SK-N-SH (cell line): ENCODE results near the gene KLHL25. TPM values are rescaled to one million over a fixed set of nuclear protein-coding genes. Genes with fewer than 3 reads are reported as not detected.

ENCODE experiments used
- CTCF ChIA-PET: fragments of 300-600, 350-600 bp; formaldehyde crosslinking; extraction: SDS; loops from one replicate; lab custom pipeline; 2021; lab: Yijun Ruan, JAX
- POLR2A ChIA-PET: fragments of 350-600 bp; sonication (Branson Sonifier 250); formaldehyde crosslinking; extraction: SDS; loops from one replicate; lab custom pipeline; 2020; ENCODE audit warnings: antibody characterized with exemption, inconsistent platforms; lab: Yijun Ruan, JAX
- DNase-seq: peaks from one replicate; pipeline ENCODE4 v3.0.0; 2012
- H2AFZ ChIP-seq: fragments of 200-600 bp; sonication (generic); 2 replicates; pipeline ENCODE4 v1.8.1; 2016; ENCODE audit warnings: antibody characterized with exemption, mild to moderate bottlenecking, low read depth
- H3F3A ChIP-seq: fragments of 200-600 bp; sonication (generic); replicated peaks from 2 replicates; pipeline ENCODE3; 2016; ENCODE audit warnings: antibody characterized with exemption, mild to moderate bottlenecking; ENCODE audit not compliant: insufficient read depth
- H3K27ac ChIP-seq, 2 experiments: fragments of 200-500 bp in 1 of 2; fragments of 200-600 bp in 1 of 2; sonication (Bioruptor generic) in 1 of 2; sonication (generic), shearing (Covaris generic) in 1 of 2; 2 replicates each; pipeline versions ENCODE4 v1.5.1 to v1.6.1; 2014 to 2016; ENCODE audit warnings: low read depth in 2 of 2, inconsistent platforms in 1 of 2, low read length in 1 of 2, mild to moderate bottlenecking in 1 of 2, mixed read lengths in 1 of 2
- H3K27me3 ChIP-seq: fragments of 200-600 bp; sonication (generic), shearing (Covaris generic); 2 replicates; pipeline ENCODE4 v1.6.1; 2016; ENCODE audit warnings: mixed run types; ENCODE audit not compliant: insufficient read depth
- H3K36me3 ChIP-seq, 2 experiments: fragments of 200-500 bp in 1 of 2; fragments of 200-600 bp in 1 of 2; sonication (Bioruptor generic) in 1 of 2; sonication (generic) in 1 of 2; replicated peaks in 1 of 2; 2 replicates each; pipeline versions ENCODE3 to v1.5.1; 2014 to 2016; ENCODE audit warnings: low read length in 1 of 2, mild to moderate bottlenecking in 1 of 2; ENCODE audit not compliant: insufficient read depth in 2 of 2, control insufficient read depth in 1 of 2
- H3K4me1 ChIP-seq, 2 experiments: fragments of 200-500 bp in 1 of 2; fragments of 200-600 bp in 1 of 2; sonication (Bioruptor generic) in 1 of 2; sonication (generic), shearing (Covaris generic) in 1 of 2; 2 replicates each; pipeline versions ENCODE4 v1.5.1 to v1.6.1; 2014 to 2016; ENCODE audit warnings: low read depth in 1 of 2, low read length in 1 of 2, mixed run types in 1 of 2; ENCODE audit not compliant: insufficient read depth in 2 of 2, control insufficient read depth in 1 of 2
- H3K4me2 ChIP-seq: fragments of 200-600 bp; sonication (generic), shearing (Covaris generic); 2 replicates; pipeline ENCODE4 v1.6.1; 2017; ENCODE audit warnings: mixed run types
- H3K4me3 ChIP-seq, 2 experiments: fragments of 200-500 bp in 1 of 2; fragments of 200-600 bp in 1 of 2; sonication (Bioruptor generic) in 1 of 2; sonication (generic), shearing (Covaris generic) in 1 of 2; 2 replicates each; pipeline versions ENCODE4 v1.5.1 to v1.8.1; 2014 to 2016; ENCODE audit warnings: low read depth in 2 of 2, inconsistent platforms in 1 of 2, low read length in 1 of 2, mild to moderate bottlenecking in 1 of 2, mixed read lengths in 1 of 2, moderate library complexity in 1 of 2
- H3K79me2 ChIP-seq: fragments of 200-600 bp; sonication (generic); 2 replicates; pipeline ENCODE4 v1.8.1; 2017; ENCODE audit warnings: mild to moderate bottlenecking; ENCODE audit not compliant: insufficient read depth
- H3K9ac ChIP-seq: fragments of 200-600 bp; sonication (generic); 2 replicates; pipeline ENCODE4 v1.6.1; 2017; ENCODE audit warnings: mixed run types
- H3K9me2 ChIP-seq: fragments of 200-600 bp; sonication (generic); 2 replicates; pipeline ENCODE4 v1.6.1; 2017; ENCODE audit warnings: mixed run types
- H3K9me3 ChIP-seq: fragments of 200-600 bp; sonication (generic); 2 replicates; pipeline ENCODE4 v1.6.1; 2017; ENCODE audit warnings: mixed run types, mild to moderate bottlenecking, moderate library complexity
- H4K20me1 ChIP-seq: fragments of 200-600 bp; sonication (generic); 2 replicates; pipeline ENCODE4 v1.6.1; 2017; ENCODE audit warnings: mild to moderate bottlenecking, mixed run types; ENCODE audit not compliant: insufficient read depth
- ELF1 ChIP-seq: IDR thresholded peaks from 2 replicates; pipeline ENCODE4 v1.4.0; 2012
- EP300 ChIP-seq, 2 experiments: IDR thresholded peaks; 2 replicates each; pipeline versions ENCODE4 v1.4.0 to v1.6.1; 2012; ENCODE audit warnings: borderline replicate concordance in 1 of 2, low read depth in 1 of 2, low read length in 1 of 2
- EZH2phosphoT487 ChIP-seq: fragments of 200-600 bp; sonication (generic); IDR thresholded peaks from 2 replicates; pipeline ENCODE4 v1.6.1; 2017; ENCODE audit warnings: low read depth, mixed run types, mild to moderate bottlenecking, antibody characterized with exemption, moderate library complexity, borderline replicate concordance
- FOXJ3 ChIP-seq: sonication (generic); formaldehyde crosslinking; IDR thresholded peaks from 2 replicates; pipeline ENCODE4 v1.5.1; 2020; ENCODE audit warnings: mild to moderate bottlenecking, missing genetic modification reagents
- GATA2 ChIP-seq: sonication (generic); formaldehyde crosslinking; IDR thresholded peaks from 2 replicates; pipeline ENCODE4 v1.5.0; 2020; ENCODE audit warnings: mild to moderate bottlenecking, missing genetic modification reagents
- MAX ChIP-seq: IDR thresholded peaks from 2 replicates; pipeline ENCODE4 v1.4.0; 2012; ENCODE audit warnings: low read depth
- MEF2A ChIP-seq: IDR thresholded peaks from 2 replicates; pipeline ENCODE4 v1.4.0; 2012; ENCODE audit warnings: low read depth, borderline replicate concordance
- RXRA ChIP-seq: IDR thresholded peaks from 2 replicates; pipeline ENCODE4 v1.4.0; 2012; ENCODE audit warnings: low read depth, mild to moderate bottlenecking, borderline replicate concordance
- SIN3A ChIP-seq: IDR thresholded peaks from 2 replicates; pipeline ENCODE4 v1.6.1; 2012; ENCODE audit warnings: low read depth, mild to moderate bottlenecking, low read length, moderate library complexity, borderline replicate concordance
- SMC3 ChIP-seq: IDR thresholded peaks from 2 replicates; pipeline ENCODE4 v1.6.1; 2012; ENCODE audit warnings: low read depth, low read length, improper control_type of control experiment
- TAF1 ChIP-seq: IDR thresholded peaks from 2 replicates; pipeline ENCODE4 v1.6.1; 2012; ENCODE audit warnings: low read depth, mild to moderate bottlenecking, low read length, moderate library complexity, borderline replicate concordance
- USF2 ChIP-seq: fragments of 150-350 bp; IDR thresholded peaks from 2 replicates; pipeline ENCODE4 v1.6.1; 2017; ENCODE audit warnings: antibody characterized with exemption, low read length, low read depth, borderline replicate concordance
- WGBS: methylation state at CpG from one replicate; pipeline ENCODE4 v1.1.6; 2017; ENCODE audit warnings: low lambda C conversion rate; 5-methylcytosine and 5-hydroxymethylcytosine counted together
- polyA plus RNA-seq, 3 experiments: library from polyadenylated mRNA; depleted of rRNA; stranded (reverse); fragments of >200 nt; gene quantifications; 2 replicates each; pipeline ENCODE4 v1.2.3, GENCODE V29; 2012

Gene KLHL25
- polyA plus RNA-seq, 1 of the 3 experiments (the other 2 are of a cell fraction), result 4.5 TPM

- no peak for TF ChIP-seq EZH2phosphoT487
- TF ChIP-seq TAF1, result no peak
- no peak for TF ChIP-seq MAX
- TF ChIP-seq RXRA, result no peak
- no peak for TF ChIP-seq SMC3
- peak; percentile 44 for TF ChIP-seq GATA2 (CRISPR knock-in tag)
- TF ChIP-seq EP300 (IDR thresholded peaks at IDR 0.05; ENCODE audit: borderline replicate concordance in 1 of 2, low read depth in 1 of 2, low read length in 1 of 2), result no peak
- no peak for TF ChIP-seq MEF2A
- TF ChIP-seq, all 33 proteins: peak for 1
- Histone ChIP-seq H2AFZ (no peak overlapping the region), H3K9ac (no peak overlapping the region), H3K27me3 (no peaks in the 10 kb centered on the region), H3K4me3 (no peak overlapping the region), H3K79me2 (no peaks in the 10 kb centered on the region), H3K9me2 (no peaks in the 10 kb centered on the region), H3K4me1 (peaks cover 5 to 46% of the 10 kb centered on the region in 2 experiments; a peak in 2 of 4 replicates), H3F3A (no peaks in the 10 kb centered on the region), H3K4me2 (no peak overlapping the region), H3K36me3 (peaks cover 0 to 4% of the 10 kb centered on the region in 2 experiments), H3K27ac (peak overlapping the region in 1 of 2 experiments; percentile 86; a peak in 2 of 4 replicates), H4K20me1 (0 out of 2 replicates have a peak, but pooled peaks cover 3% of the 10 kb centered on the region), H3K9me3 (no peaks in the 10 kb centered on the region)
- peak; percentile 81 for DNase-seq
- CTCF ChIA-PET, result interaction anchor here (0.7 to 1.7 kb wide), 11 partner anchors 11 to 76 kb away, joined by 3 to 11 read pairs (median 3); no protein-coding TSS in a partner anchor
- 88% methylated on average over 20 of the region's 28 CpGs for WGBS
- POLR2A ChIA-PET, result interaction anchor here (0.5 to 1.6 kb wide), 3 partner anchors 13 to 29 kb away, joined by 3 to 7 read pairs (median 3); no protein-coding TSS in a partner anchor
Observed at GRCh38 chr15:85763673-85764633, 30.8 kb downstream of the KLHL25 start.

GRCh38 chr15:85763157-85763556, 31.6 kb downstream of the KLHL25 start:
- Histone ChIP-seq H3K9me2 (no peaks in the 10 kb centered on the region), H3F3A (no peaks in the 10 kb centered on the region), H3K36me3 (peaks cover 0 to 9% of the 10 kb centered on the region in 2 experiments), H4K20me1 (0 out of 2 replicates have a peak, but pooled peaks cover 3% of the 10 kb centered on the region)
- TF ChIP-seq ELF1 (no peak), MEF2A (no peak), EZH2phosphoT487 (no peak), USF2 (no peak), TAF1 (no peak), FOXJ3 (CRISPR knock-in tag) (no peak), RXRA (no peak), SIN3A (no peak)
- TF ChIP-seq, all 33 proteins: peak for 0
- Histone ChIP-seq H3K4me3 (no peak overlapping the region), H3K27me3 (no peaks in the 10 kb centered on the region), H3K9ac (no peak overlapping the region), H3K4me1 (peaks cover 5 to 54% of the 10 kb centered on the region in 2 experiments; a peak in 2 of 4 replicates), H3K9me3 (no peaks in the 10 kb centered on the region), H2AFZ (no peak overlapping the region), H3K27ac (peak overlapping the region in 1 of 2 experiments; percentile 86; a peak in 1 of 4 replicates), H3K79me2 (no peaks in the 10 kb centered on the region), H3K4me2 (no peak overlapping the region)
- 95% methylated on average over 10 of the region's 16 CpGs for WGBS
- ChIA-PET CTCF (interaction anchor here (0.6 to 1.7 kb wide), 6 partner anchors 11 to 75 kb away, joined by 3 to 6 read pairs (median 3); no protein-coding TSS in a partner anchor), POLR2A (interaction anchor here (1.6 kb wide), 1 partner anchor 29 kb away, joined by 7 read pairs; no protein-coding TSS in a partner anchor)
- no peak for DNase-seq
